Measurements from ENCODE around the gene PCDHA5.
"Not testable (repeated sequence)": the region's sequence is repeated elsewhere in the genome, so short reads cannot be mapped to it uniquely, and the experiment has no call there.

Gene PCDHA5

DNA sequence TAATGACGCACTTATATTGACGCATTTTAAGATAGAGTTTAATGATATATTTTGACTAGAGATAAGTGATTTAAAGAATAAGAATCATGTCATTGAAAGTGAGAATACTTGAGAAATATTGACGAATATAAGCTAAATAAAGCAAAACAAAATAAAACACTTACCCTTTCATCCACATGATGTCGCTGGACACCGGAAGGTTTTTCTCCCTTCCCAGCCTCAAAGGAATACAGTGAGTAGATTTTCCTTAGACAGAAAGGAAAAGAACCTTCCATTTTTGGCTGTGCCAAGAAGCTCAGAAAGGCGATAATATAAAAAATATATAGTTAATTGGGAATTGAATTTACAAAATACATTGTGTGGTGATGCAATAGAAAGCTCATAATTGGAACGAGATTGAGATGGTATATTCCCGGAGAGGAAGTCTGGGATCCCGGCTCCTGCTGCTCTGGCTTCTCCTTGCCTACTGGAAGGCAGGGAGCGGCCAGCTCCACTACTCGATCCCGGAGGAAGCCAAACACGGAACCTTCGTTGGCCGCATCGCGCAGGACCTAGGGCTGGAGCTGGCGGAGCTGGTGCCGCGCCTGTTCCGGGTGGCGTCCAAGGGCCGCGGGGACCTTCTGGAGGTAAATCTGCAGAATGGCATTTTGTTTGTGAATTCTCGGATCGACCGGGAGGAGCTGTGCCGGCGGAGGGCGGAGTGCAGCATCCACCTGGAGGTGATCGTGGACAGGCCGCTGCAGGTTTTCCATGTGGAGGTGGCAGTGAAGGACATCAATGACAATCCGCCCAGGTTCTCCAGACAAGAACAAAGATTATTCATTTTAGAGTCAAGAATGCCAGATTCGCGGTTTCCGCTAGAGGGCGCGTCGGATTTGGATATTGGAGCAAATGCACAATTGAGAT, at the start of gene PCDHA5:
Gene PCDHA5, plus strand, starts transcription at position 239 of the 906 bp plus-strand sequence.
- DNase-seq: no peak

DNA sequence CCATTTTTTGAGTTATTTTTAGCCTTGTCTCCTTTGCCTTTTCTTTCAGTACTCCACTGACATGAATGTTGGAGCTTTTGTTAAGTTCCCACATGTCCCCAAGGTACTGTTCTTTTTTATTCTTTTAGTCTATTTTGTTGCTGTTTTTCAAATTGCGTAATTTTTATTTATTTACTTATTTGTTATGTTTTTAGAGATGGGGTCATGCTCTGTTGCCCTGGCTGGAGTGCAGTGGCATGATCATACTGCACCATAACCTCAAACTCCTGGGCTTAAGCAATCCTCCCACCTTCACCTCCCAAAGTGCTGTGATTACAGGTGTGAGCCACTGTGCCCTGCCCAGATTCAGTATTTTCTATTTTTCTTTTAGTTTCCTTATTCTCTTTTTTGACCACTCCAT, 40.9 kb upstream of the PCDHA5 start:
- DNase-seq: no peak

DNA sequence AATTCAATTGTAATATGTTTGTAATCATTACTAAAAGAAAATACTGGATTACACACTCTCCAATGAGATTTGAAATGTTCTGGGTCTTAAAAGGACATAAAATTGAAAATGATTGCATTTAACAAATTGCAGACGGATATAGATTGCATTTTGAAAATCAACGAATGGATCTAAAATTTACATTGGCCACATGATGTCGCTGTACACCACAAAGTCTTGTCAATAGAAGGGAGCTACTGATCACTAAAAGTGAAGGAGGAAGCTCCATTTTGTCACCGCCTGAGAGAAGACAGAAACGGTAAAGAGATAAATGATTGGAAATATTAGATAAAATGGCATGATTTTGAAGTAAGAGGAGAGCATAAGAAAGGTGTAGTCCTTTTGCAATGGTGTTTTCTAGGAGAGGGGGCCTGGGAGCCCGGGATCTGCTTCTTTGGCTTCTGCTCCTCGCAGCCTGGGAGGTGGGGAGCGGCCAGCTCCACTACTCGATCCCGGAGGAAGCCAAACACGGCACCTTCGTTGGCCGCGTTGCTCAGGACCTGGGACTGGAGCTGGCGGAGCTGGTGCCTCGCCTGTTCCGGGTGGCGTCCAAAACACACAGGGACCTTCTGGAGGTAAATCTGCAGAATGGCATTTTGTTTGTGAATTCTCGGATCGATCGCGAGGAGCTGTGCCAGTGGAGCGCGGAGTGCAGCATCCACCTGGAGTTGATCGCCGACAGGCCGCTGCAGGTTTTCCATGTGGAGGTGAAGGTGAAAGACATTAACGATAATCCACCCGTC, 35.3 kb upstream of the PCDHA5 start, which contains the start of gene PCDHA1:
Gene PCDHA1, plus strand, starts transcription at position 236 of the 782 bp plus-strand sequence.
- no peak for DNase-seq

DNA sequence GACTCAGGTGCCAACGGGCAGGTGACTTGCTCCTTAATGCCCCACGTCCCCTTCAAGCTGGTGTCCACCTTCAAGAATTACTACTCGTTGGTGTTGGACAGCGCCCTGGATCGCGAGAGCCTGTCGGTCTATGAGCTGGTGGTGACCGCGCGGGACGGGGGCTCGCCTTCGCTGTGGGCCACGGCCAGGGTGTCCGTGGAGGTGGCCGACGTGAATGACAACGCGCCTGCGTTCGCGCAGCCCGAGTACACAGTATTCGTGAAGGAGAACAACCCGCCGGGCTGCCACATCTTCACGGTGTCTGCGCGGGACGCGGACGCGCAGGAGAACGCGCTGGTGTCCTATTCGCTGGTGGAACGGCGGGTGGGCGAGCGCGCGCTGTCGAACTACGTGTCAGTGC, 34.0 kb upstream of the PCDHA5 start:
- not testable (repeated sequence) for DNase-seq

DNA sequence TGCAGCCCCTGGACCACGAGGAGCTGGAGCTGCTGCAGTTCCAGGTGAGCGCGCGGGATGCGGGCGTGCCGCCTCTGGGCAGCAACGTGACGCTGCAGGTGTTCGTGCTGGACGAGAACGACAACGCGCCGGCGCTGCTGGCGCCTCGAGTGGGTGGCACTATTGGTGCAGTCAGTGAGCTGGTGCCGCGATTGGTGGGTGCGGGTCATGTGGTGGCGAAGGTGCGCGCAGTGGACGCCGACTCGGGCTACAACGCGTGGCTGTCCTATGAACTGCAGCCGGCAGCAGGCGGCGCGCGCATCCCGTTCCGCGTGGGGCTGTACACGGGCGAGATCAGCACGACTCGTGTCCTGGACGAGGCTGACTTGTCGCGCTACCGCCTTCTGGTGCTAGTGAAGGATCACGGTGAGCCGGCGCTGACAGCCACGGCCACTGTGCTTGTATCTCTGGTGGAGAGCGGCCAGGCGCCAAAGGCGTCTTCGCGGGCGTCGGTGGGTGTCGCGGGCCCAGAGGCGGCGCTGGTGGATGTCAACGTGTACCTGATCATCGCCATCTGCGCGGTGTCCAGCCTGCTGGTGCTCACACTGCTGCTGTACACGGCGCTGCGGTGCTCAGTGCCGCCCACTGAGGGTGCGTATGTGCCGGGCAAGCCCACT, 33.4 kb upstream of the PCDHA5 start:
- DNase-seq: not testable (repeated sequence)

DNA sequence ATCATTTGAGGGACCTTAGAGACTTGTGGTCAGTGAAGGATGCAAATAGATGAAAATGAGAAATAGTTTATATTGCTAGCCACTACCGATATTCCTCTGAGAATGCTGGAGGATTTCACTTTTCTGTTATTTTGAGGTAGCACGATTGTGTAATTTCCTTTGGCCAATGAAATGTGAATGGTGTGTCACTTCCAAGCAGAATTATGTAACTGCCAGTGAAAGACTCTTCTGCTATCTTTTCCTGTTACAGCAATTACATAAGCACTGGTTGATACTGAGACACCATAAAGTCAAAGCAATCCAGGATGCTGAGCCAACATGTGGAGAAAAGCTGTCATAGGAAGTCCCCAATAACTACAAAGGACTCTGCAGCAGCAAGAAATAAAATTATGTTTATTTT, 30.3 kb upstream of the PCDHA5 start:
- DNase-seq: no peak

DNA sequence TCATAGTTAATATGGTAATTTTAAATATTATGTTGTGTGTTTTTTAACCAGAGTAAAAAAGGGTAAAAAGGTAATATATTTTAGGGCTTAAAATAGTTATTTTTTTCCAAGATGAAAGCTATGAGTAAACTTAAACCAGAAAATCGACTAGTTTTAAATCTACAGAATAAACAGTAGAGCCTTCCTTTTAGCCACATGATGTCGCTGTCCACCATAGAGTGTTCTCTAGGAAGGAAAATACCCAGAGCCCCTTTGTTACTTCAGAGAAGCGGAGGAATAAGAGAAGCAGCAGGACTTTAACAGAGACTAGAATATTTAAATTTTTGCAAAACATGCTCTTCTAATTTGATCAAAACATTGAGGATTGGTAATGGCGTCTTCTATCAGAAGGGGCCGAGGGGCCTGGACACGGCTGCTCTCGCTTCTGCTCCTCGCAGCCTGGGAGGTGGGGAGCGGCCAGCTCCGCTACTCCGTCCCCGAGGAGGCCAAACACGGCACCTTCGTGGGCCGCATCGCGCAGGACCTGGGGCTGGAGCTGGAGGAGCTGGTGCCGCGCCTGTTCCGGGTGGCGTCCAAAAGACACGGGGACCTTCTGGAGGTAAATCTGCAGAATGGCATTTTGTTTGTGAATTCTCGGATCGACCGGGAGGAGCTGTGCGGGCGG, 26.7 kb upstream of the PCDHA5 start, which contains the start of gene PCDHA2:
Gene PCDHA2, plus strand, starts transcription at position 258 of the 664 bp plus-strand sequence.
- DNase-seq: no peak

DNA sequence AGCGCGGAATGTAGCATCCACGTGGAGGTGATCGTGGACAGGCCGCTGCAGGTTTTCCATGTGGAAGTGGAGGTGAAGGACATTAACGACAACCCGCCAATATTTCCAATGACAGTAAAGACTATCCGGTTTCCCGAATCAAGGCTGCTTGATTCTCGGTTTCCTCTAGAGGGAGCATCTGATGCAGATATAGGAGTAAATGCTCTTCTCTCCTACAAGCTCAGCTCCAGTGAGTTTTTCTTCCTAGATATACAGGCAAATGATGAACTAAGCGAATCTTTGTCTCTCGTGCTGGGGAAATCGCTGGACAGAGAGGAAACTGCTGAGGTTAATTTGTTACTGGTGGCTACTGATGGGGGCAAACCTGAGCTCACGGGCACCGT, 26.2 kb upstream of the PCDHA5 start:
- no peak for DNase-seq

DNA sequence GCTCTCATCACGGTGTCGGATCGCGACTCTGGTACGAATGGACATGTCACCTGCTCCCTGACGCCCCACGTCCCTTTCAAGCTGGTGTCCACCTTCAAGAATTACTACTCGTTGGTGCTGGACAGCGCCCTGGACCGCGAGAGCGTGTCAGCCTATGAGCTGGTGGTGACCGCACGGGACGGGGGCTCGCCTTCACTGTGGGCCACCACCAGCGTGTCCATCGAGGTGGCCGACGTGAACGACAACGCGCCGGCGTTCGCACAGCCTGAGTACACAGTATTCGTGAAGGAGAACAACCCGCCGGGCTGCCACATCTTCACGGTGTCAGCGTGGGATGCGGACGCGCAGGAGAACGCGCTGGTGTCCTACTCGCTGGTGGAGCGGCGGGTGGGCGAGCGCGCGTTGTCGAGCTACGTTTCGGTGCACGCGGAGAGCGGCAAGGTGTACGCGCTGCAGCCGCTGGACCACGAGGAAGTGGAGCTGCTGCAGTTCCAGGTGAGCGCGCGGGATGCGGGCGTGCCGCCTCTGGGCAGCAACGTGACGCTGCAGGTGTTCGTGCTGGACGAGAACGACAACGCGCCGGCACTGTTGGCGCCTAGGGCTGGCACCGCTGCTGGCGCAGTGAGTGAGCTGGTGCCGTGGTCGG, 25.2 kb upstream of the PCDHA5 start:
- not testable (repeated sequence) for DNase-seq

DNA sequence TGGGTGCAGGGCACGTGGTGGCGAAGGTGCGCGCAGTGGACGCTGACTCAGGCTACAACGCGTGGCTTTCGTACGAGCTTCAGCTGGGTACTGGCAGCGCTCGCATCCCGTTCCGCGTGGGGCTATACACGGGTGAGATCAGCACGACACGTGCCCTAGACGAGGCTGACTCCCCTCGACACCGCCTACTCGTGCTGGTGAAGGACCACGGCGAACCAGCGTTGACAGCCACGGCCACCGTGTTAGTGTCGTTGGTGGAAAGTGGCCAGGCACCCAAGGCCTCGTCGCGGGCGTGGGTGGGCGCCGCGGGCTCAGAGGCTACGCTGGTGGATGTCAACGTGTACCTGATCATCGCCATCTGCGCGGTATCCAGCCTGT, 24.7 kb upstream of the PCDHA5 start:
- DNase-seq: no peak

DNA sequence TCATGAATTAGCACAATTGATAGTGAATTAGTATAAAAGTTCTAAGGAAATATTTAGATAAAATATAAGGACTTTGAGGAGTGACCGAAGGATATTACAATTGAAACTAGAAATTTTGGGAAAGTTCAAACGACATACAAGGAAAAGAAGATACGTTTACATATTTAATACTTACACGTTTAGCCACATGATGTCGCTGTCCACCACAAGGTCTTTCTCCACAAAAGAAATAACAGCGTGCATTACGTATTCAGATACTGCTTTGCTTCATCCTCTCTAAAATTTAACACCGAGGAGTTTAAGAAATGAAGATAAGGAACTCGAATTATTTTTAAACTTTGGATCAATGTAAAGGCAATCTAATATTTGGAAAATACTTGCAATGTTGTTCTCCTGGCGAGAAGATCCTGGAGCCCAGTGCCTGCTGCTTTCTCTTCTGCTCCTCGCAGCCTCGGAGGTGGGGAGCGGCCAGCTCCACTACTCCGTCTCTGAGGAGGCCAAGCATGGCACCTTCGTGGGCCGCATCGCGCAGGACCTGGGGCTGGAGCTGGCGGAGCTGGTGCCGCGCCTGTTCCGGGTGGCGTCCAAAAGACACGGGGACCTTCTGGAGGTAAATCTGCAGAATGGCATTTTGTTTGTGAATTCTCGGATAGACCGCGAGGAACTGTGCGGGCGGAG, 20.5 kb upstream of the PCDHA5 start, which contains the start of gene PCDHA3:
Gene PCDHA3, plus strand, starts transcription at position 242 of the 678 bp plus-strand sequence.
- no peak for DNase-seq

DNA sequence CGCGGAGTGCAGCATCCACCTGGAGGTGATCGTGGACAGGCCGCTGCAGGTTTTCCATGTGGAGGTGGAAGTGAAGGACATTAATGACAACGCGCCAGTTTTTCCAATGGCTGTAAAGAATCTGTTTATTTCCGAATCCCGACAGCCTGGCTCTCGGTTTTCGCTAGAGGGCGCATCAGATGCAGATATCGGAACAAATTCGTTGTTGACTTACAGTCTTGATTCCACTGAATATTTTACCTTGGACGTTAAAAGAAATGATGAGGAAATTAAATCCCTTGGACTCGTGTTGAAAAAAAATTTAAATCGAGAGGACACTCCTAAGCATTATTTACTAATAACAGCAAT, 19.9 kb upstream of the PCDHA5 start:
- no peak for DNase-seq

DNA sequence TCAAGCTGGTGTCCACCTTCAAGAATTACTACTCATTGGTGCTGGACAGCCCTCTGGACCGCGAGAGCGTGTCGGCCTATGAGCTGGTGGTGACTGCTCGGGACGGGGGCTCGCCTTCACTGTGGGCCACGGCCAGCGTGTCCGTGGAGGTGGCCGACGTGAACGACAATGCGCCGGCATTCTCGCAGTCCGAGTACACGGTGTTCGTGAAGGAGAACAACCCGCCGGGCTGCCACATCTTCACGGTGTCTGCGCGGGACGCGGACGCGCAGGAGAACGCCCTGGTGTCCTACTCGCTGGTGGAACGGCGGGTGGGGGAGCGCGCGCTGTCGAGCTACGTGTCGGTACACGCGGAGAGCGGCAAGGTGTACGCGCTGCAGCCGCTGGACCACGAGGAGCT, 19.0 kb upstream of the PCDHA5 start:
- not testable (repeated sequence) for DNase-seq

DNA sequence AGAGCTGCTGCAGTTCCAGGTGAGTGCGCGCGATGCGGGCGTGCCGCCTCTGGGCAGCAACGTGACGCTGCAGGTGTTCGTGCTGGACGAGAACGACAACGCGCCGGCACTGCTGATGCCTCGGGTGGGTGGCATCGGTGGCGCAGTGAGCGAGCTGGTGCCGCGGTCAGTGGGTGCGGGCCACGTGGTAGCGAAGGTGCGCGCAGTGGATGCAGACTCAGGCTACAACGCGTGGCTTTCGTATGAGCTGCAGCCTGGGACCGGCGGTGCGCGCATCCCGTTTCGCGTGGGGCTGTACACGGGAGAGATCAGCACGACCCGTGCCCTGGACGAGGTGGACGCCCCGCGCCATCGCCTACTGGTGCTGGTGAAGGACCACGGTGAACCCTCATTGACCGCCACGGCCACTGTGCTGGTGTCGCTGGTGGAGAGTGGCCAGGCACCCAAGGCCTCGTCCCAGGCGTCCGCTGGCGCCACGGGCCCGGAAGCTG, 18.6 kb upstream of the PCDHA5 start:
- DNase-seq: no peak

DNA sequence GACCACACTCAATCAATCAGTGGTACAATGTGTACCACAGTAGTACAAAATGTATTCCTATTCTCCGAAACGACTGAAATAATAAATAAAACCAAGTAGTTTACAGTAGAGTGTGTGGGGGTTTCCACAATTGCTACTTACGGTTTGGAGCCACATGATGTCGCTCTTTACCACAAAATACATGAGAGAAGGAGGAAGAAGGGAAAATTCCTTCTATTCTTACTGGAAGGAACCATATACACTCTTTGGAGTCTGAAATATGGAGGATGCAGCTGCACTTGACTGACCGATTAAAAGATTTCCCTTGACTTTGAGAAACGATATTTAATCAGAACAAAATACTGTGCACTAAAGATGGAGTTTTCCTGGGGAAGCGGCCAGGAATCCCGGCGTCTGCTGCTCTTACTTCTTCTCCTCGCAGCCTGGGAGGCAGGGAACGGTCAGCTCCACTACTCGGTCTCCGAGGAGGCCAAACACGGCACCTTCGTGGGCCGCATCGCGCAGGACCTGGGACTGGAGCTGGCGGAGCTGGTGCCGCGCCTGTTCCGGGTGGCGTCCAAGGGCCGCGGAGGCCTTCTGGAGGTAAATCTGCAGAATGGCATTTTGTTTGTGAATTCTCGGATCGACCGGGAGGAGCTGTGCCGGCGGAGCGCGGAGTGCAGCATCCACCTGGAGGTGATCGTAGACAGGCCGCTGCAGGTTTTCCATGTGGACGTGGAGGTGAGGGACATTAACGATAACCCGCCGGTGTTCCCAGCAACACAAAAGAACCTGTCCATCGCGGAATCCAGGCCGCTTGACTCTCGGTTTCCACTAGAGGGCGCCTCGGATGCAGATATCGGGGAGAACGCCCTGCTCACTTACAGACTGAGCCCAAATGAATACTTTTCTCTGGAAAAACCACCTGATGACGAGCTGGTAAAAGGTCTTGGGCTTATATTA, 14.3 kb upstream of the PCDHA5 start, which contains the start of gene PCDHA4:
Gene PCDHA4, plus strand, starts transcription at position 235 of the 942 bp plus-strand sequence.
- DNase-seq: no peak

DNA sequence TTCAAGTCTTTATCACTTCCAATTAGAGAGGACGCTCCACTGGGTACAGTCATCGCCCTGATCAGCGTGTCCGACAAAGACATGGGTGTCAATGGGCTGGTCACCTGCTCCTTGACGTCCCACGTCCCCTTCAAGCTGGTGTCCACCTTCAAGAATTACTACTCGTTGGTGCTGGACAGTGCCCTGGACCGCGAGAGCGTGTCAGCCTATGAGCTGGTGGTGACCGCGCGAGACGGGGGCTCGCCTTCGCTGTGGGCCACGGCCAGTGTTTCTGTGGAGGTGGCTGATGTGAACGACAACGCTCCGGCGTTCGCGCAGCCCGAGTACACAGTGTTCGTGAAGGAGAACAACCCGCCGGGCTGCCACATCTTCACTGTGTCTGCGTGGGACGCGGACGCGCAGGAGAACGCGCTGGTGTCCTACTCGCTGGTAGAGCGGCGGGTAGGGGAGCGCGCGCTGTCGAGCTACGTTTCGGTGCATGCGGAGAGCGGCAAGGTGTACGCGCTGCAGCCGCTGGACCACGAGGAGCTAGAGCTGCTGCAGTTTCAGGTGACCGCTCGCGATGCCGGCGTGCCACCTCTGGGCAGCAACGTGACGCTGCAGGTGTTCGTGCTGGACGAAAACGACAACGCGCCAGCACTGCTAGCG, 13.0 kb upstream of the PCDHA5 start:
- DNase-seq: not testable (repeated sequence)

DNA sequence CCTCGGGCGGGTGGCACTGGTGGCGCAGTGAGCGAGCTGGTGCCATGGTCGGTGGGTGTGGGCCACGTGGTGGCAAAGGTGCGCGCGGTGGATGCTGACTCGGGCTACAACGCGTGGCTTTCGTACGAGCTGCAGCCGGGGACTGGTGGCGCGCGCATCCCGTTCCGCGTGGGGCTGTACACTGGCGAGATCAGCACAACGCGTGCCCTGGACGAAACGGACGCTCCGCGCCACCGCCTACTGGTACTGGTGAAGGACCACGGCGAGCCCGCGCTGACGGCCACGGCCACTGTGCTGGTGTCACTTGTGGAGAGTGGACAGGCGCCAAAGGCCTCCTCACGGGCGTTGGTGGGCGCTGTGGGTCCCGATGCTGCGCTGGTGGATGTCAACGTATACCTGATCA, 12.5 kb upstream of the PCDHA5 start:
- DNase-seq: no peak

DNA sequence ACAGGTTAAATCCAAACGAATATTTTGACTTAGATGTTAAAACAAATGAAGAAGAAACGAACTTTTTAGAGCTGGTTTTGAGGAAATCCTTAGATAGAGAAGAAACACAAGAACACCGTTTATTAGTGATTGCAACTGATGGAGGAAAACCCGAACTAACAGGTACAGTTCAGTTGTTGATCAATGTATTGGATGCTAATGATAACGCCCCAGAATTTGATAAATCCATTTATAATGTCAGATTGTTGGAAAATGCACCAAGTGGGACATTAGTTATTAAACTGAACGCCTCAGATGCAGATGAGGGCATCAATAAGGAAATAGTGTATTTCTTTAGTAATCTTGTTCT, 842 bp downstream of the PCDHA5 start:
- no peak for DNase-seq

DNA sequence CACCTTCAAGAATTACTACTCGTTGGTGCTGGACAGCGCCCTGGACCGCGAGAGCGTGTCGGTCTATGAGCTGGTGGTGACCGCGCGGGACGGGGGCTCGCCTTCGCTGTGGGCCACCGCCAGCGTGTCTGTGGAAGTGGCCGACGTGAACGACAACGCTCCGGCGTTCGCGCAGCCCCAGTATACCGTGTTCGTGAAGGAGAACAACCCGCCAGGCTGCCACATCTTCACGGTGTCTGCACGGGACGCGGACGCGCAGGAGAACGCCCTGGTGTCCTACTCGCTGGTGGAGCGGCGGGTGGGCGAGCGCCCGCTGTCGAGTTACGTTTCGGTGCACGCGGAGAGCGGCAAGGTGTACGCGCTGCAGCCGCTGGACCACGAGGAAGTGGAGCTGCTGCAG, 1.6 kb downstream of the PCDHA5 start:
- not testable (repeated sequence) for DNase-seq

DNA sequence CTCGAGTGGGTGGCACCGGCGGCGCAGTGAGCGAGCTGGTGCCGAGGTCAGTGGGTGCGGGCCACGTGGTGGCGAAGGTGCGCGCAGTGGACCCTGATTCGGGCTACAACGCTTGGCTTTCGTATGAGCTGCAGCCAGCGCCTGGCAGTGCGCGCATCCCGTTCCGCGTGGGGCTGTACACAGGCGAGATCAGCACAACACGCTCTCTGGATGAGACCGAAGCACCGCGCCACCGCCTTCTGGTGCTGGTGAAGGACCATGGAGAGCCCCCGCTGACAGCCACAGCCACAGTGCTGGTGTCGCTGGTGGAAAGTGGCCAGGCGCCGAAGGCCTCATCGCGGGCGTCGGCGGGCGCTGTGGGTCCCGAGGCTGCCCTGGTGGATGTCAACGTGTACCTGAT, 2.1 kb downstream of the PCDHA5 start:
- DNase-seq: no peak

All from SIG-M5 (cell line).